ENCODE data around the gene CUX1. TPM values are rescaled to one million over a fixed set of nuclear protein-coding genes. Genes with fewer than 3 reads are reported as not detected.

The CUX1 gene
- total and polyA plus RNA-seq, 10 of the 15 experiments (the other 5 are each of a cell fraction or from before 2014, with no cell fraction given) = 6.1 to 48.6 (median 25.9) TPM

- CTCF ChIA-PET = no interaction called here
- H3K9ac ChIP-seq (ENCODE audit: control insufficient read depth, insufficient read depth, low read length) = no peak overlapping the region
- TF ChIP-seq CBX5 (IDR thresholded peaks at IDR 0.05; ENCODE audit: low read depth) (no peak), NFXL1 (IDR thresholded peaks at IDR 0.05; ENCODE audit: borderline replicate concordance) (no peak), JUNB (IDR thresholded peaks at IDR 0.05) (no peak), ESRRA (IDR thresholded peaks at IDR 0.05; ENCODE audit: low read length) (no peak), KDM1A (IDR thresholded peaks at IDR 0.05; ENCODE audit: borderline replicate concordance) (no peak)
- H4K20me1 ChIP-seq (ENCODE audit: control insufficient read depth, insufficient read depth) = no peaks in the 10 kb centered on the region
- WGBS (ENCODE audit: insufficient coverage, insufficient replicate concordance, low lambda C conversion rate, missing lambda C conversion rate) = 93% methylated on average over 26 of the region's 27 CpGs
- no peaks in the 10 kb centered on the region for H3K4me1 ChIP-seq (ENCODE audit: control insufficient read depth, insufficient read depth, low read length)
- in situ Hi-C loops (cut with MboI) (no loop called here), intact Hi-C loops (cut with micrococcal nuclease; ENCODE audit: unreplicated experiment) (no loop called here)
- no peak for ATAC-seq
- RAD21 ChIA-PET (ENCODE audit: unreplicated experiment) = no interaction called here
- POLR2A ChIA-PET = no interaction called here
- peaks cover 19 to 21% of the 10 kb centered on the region in 2 experiments for H3K36me3 ChIP-seq (ENCODE audit: control insufficient read depth in 2 of 2, insufficient read depth in 2 of 2, low read length in 1 of 2)
- no peak for FAIRE-seq
- no peaks in the 10 kb centered on the region for H3K79me2 ChIP-seq (ENCODE audit: control insufficient read depth, insufficient read depth, low read length)
- no peak overlapping the region for H3K4me3 ChIP-seq
- BruUV-seq (replicated peaks) = no TSS peak
- no peaks in the 10 kb centered on the region for H3K9me3 ChIP-seq (replicated peaks; ENCODE audit: control insufficient read depth, insufficient read depth, low read length)
- H3K4me2 ChIP-seq (ENCODE audit: control insufficient read depth, insufficient read depth) = no peak overlapping the region
- no peak for DNase-seq (ENCODE audit: low read depth, low spot score)
- H3K27ac ChIP-seq (ENCODE audit: control insufficient read depth, insufficient read depth) = no peak overlapping the region
- no peaks in the 10 kb centered on the region for H3K27me3 ChIP-seq (replicated peaks in 1 of 2; ENCODE audit: control insufficient read depth in 2 of 2, insufficient read depth in 2 of 2, low read length in 1 of 2)
- no peak overlapping the region for H2AFZ ChIP-seq (ENCODE audit: control insufficient read depth, low read depth, low read length)
- SMC1A ChIA-PET (ENCODE audit: uncharacterized antibody, unreplicated experiment) = no interaction called here
Measured at GRCh38 chr7:102201576-102201975, 384.1 kb downstream of the CUX1 start.

GRCh38 chr7:102202556-102202955 lies 385.1 kb downstream of the CUX1 start:
- Histone ChIP-seq H3K9me3 (replicated peaks; ENCODE audit: control insufficient read depth, insufficient read depth, low read length) (no peaks in the 10 kb centered on the region), H2AFZ (ENCODE audit: control insufficient read depth, low read depth, low read length) (no peak overlapping the region), H3K9ac (ENCODE audit: control insufficient read depth, insufficient read depth, low read length) (no peak overlapping the region), H3K4me1 (ENCODE audit: control insufficient read depth, insufficient read depth, low read length) (no peaks in the 10 kb centered on the region), H3K4me3 (no peak overlapping the region), H3K4me2 (ENCODE audit: control insufficient read depth, insufficient read depth) (no peak overlapping the region), H3K27me3 (replicated peaks in 1 of 2; ENCODE audit: control insufficient read depth in 2 of 2, insufficient read depth in 2 of 2, low read length in 1 of 2) (no peaks in the 10 kb centered on the region), H3K27ac (ENCODE audit: control insufficient read depth, insufficient read depth) (no peak overlapping the region), H3K79me2 (ENCODE audit: control insufficient read depth, insufficient read depth, low read length) (no peaks in the 10 kb centered on the region), H4K20me1 (ENCODE audit: control insufficient read depth, insufficient read depth) (no peaks in the 10 kb centered on the region), H3K36me3 (ENCODE audit: control insufficient read depth in 2 of 2, insufficient read depth in 2 of 2, low read length in 1 of 2) (peaks cover 10 to 19% of the 10 kb centered on the region in 2 experiments)
- ChIA-PET SMC1A (ENCODE audit: uncharacterized antibody, unreplicated experiment) (no interaction called here), RAD21 (ENCODE audit: unreplicated experiment) (interaction anchor here (0.6 kb wide), 1 partner anchor 50 kb away, joined by 3 read pairs; no protein-coding TSS in a partner anchor), CTCF (no interaction called here), POLR2A (no interaction called here)
- intact Hi-C loops (cut with micrococcal nuclease; ENCODE audit: unreplicated experiment) (no loop called here), in situ Hi-C loops (cut with MboI) (no loop called here)
- WGBS (ENCODE audit: insufficient coverage, insufficient replicate concordance, low lambda C conversion rate, missing lambda C conversion rate) = 96% methylated on average over 6 of the region's 6 CpGs
- no peak for FAIRE-seq
- no TSS peak for BruUV-seq (replicated peaks)
- no peak for TF ChIP-seq SMAD1 (IDR thresholded peaks at IDR 0.05; ENCODE audit: low read depth, partially characterized antibody)
- TF ChIP-seq NR2C2 (IDR thresholded peaks at IDR 0.05; ENCODE audit: borderline replicate concordance, control insufficient read depth, insufficient read length, low read depth) = no peak
- ATAC-seq = no peak
- DNase-seq (ENCODE audit: low read depth, low spot score) = no peak
